Bronchial epithelial cell (primary cell): ENCODE measurements around the gene ZNF653. TPM values are rescaled to one million over a fixed set of nuclear protein-coding genes. Genes with fewer than 3 reads are reported as not detected.
A peak's percentile ranks its signal among the peaks of the same experiment; 100 is the strongest.

Source experiments
- DNase-seq: peaks from one replicate; pipeline ENCODE4 v3.0.0-alpha.2; 2010; ENCODE audit warnings: low read depth
- FAIRE-seq: peaks from 2 replicates; lab custom pipeline; 2011; peaks lifted over from hg19 to GRCh38; lab: Jason Lieb, UNC
- H3K27me3 ChIP-seq: 2 replicates; pipeline ENCODE4 v1.5.1; 2011; ENCODE audit warnings: low read length; ENCODE audit not compliant: control insufficient read depth, insufficient read depth
- H3K36me3 ChIP-seq: 2 replicates; pipeline ENCODE4 v1.5.1; 2011; ENCODE audit warnings: low read length; ENCODE audit not compliant: control insufficient read depth, insufficient read depth
- H3K4me3 ChIP-seq: 2 replicates; pipeline ENCODE4 v1.5.1; 2011; ENCODE audit warnings: mild to moderate bottlenecking, low read depth, low read length, control low read depth
- total RNA-seq: library from RNA; depleted of rRNA; stranded (reverse); fragments of >200 nt; gene quantifications from 2 replicates; pipeline ENCODE4 v1.2.1, GENCODE V29; 2014
- TF ChIP-seq, protein P1 (sequence below): IDR thresholded peaks from 2 replicates; pipeline ENCODE4 v1.5.1; 2011; ENCODE audit warnings: mild to moderate bottlenecking, moderate library complexity, low read length, control low read depth, inconsistent platforms; ENCODE audit not compliant: insufficient read depth, severe bottlenecking

Gene ZNF653, protein sequence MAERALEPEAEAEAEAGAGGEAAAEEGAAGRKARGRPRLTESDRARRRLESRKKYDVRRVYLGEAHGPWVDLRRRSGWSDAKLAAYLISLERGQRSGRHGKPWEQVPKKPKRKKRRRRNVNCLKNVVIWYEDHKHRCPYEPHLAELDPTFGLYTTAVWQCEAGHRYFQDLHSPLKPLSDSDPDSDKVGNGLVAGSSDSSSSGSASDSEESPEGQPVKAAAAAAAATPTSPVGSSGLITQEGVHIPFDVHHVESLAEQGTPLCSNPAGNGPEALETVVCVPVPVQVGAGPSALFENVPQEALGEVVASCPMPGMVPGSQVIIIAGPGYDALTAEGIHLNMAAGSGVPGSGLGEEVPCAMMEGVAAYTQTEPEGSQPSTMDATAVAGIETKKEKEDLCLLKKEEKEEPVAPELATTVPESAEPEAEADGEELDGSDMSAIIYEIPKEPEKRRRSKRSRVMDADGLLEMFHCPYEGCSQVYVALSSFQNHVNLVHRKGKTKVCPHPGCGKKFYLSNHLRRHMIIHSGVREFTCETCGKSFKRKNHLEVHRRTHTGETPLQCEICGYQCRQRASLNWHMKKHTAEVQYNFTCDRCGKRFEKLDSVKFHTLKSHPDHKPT
- total RNA-seq, result 5.3 and 8.3 TPM in 2 replicates

DNA sequence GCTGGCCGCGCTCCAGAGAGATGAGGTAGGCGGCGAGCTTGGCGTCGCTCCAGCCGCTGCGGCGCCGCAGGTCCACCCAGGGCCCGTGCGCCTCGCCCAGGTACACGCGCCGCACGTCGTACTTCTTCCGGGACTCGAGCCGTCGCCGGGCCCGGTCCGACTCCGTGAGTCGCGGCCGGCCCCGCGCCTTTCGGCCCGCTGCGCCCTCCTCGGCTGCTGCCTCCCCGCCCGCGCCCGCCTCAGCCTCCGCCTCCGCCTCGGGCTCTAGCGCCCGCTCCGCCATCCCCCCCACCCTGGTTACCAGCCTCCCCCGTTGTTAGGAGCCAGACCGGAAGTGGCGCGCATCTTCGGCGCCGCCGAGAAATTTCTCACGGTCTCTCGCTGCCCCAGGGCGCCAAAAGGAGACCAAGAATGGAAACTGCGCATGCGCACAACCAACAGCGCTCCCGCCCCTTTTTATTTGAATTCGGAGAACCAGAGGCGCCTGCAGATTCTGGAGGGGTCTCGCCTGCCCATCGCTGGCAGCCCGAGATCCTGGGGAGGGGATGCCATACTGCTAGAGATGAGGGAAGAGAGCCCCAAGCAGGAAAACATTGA, at the start of gene ZNF653:
ZNF653 (minus strand) TSS at position 336 of the 597 bp plus-strand sequence; CDS start at position 283, 53 bp downstream.
- Histone ChIP-seq H3K27me3 (no peaks in the 10 kb centered on the region), H3K36me3 (no peaks in the 10 kb centered on the region), H3K4me3 (peak within 1 kb of the TSS; percentile 71)
- TF ChIP-seq, protein P1, sequence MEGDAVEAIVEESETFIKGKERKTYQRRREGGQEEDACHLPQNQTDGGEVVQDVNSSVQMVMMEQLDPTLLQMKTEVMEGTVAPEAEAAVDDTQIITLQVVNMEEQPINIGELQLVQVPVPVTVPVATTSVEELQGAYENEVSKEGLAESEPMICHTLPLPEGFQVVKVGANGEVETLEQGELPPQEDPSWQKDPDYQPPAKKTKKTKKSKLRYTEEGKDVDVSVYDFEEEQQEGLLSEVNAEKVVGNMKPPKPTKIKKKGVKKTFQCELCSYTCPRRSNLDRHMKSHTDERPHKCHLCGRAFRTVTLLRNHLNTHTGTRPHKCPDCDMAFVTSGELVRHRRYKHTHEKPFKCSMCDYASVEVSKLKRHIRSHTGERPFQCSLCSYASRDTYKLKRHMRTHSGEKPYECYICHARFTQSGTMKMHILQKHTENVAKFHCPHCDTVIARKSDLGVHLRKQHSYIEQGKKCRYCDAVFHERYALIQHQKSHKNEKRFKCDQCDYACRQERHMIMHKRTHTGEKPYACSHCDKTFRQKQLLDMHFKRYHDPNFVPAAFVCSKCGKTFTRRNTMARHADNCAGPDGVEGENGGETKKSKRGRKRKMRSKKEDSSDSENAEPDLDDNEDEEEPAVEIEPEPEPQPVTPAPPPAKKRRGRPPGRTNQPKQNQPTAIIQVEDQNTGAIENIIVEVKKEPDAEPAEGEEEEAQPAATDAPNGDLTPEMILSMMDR, result no peak
- no peak for FAIRE-seq
- peak; percentile 75 for DNase-seq

DNA sequence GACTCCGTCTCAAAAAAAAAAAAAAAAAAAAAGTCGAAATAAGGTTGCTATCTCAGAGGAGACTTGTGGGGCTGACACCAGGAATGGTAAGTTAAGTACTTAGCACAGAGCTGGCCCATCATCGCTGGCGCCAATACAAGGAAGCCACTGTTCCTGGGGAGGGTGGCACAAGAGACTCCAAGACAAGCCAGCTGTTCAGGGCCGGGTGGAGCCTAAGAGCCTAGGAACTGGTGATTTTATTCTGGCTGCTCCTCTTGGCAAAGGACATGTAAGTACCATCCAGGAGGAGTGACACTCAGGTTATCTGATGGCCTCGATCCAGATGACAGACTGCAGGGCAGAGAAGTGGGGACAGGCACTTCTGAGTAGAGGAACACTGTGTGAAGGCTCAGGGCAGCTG, 49.6 kb upstream of the ZNF653 start:
- Histone ChIP-seq H3K4me3 (no peak overlapping the region), H3K27me3 (no peaks in the 10 kb centered on the region), H3K36me3 (peaks cover 17% of the 10 kb centered on the region)
- FAIRE-seq (no peak), DNase-seq (no peak)
- TF ChIP-seq, protein P1, result no peak

DNA sequence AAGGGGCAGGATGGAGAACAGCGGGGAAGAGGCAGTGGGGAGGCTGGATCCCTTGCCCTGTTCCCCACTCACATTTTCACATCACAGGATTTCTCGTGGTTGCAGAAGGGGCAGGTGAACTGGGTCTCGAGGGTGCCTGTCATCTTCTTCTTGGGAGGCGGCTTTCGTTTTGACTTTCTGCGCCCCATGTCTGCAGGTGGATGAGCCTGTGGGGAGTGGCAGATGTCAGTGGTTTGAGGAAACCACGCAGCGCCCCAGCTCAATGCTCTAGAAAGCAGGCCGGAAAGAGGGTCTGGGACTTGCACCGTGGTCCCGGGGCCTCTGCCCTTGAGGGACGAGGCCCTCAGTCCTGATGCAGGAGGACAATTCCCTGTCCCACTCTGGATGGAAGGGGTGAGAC, 48.5 kb upstream of the ZNF653 start:
- Histone ChIP-seq H3K4me3 (no peak overlapping the region), H3K27me3 (no peaks in the 10 kb centered on the region), H3K36me3 (peaks cover 17% of the 10 kb centered on the region)
- no peak for DNase-seq
- TF ChIP-seq, protein P1, result no peak
- no peak for FAIRE-seq

DNA sequence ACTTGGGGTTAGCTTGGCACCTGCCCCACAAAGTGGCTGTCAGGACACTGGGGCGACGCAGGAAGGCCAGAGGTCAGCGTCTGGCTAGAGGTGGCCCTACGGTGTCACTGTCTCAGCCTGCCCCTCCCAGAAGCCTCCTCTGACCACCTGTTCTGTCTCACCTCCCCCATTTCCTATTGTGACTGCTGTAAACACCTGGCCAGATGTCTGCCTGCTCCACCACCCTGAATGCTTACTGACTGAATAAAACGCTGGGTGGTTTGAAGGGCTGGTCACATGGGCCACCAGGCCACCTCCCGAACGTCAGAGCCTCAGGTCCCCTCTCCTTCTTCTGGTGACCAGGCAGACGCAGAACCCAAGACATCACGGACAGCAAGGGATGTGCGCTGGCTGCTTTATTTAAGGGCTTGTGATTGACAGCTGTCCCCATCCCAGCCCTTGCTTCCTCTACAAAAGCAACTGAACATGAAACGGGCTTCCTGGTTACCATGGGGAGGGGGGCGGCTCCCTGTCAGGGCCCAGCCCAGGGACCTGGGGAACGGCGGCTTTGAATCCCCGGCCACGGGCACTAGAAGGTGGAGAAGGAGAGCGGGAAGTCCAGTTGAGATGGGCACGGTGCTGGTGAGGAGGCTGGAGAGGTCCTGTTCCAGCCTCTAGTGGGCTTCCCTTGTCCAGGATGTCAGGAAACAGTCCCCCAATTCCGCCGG, 47.2 kb upstream of the ZNF653 start:
- Histone ChIP-seq H3K4me3 (no peak overlapping the region), H3K36me3 (peaks cover 17% of the 10 kb centered on the region), H3K27me3 (no peaks in the 10 kb centered on the region)
- DNase-seq, result no peak
- FAIRE-seq, result no peak
- TF ChIP-seq, protein P1, result no peak

DNA sequence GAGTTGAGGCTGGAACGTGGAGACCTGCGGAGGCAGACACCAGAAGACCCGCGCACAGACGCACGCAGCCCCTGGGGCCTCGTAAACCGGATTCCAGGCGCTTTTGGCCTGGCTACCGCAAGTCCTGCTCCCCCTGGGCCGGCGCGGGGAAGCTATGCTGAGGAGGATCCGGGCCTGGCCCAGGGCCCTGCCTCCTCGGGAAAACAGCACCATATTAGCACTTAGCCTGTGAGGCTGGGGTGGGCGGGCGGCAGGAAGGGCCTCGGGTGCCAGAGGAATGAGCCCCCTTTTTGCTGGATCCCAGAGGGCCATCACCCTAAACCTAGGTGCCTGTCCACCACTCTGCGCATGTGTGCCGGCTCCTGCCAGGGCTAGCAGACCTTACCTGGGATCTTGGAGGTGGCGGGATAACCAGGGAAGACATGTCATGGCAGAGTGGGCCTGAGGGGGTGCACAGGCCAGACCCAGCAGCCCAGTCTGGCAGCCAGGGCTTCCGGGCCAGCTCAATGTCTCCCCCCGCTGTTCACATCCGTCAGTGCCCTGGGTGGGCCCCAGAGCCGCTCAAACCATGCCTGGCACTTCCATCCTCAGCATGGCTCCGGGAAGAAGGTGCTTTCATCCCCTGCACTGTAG, 46.1 kb upstream of the ZNF653 start:
- no peak for DNase-seq
- Histone ChIP-seq H3K36me3 (peaks cover 17% of the 10 kb centered on the region), H3K27me3 (no peaks in the 10 kb centered on the region), H3K4me3 (no peak overlapping the region)
- no peak for FAIRE-seq
- TF ChIP-seq, protein P1, result peak; percentile 30
